Retinal pigment epithelial cell (primary cell): ENCODE data around the gene SLC9A4.

Source experiments
- DNase-seq: peaks from one replicate; pipeline ENCODE4 v3.0.0-alpha.2; 2010; ENCODE audit warnings: low read depth
- H3K4me3 ChIP-seq: 2 replicates; pipeline ENCODE4 v1.5.1; 2011; ENCODE audit warnings: mild to moderate bottlenecking, low read length, control low read depth, moderate library complexity
- CTCF ChIP-seq: conservative IDR thresholded peaks from 2 replicates; pipeline ENCODE4 v1.5.1; 2011; ENCODE audit warnings: low read depth, low read length, control low read depth, inconsistent platforms

The SLC9A4 gene

GRCh38 chr2:102498414-102498813 lies 25.4 kb downstream of the SLC9A4 start:
- DNase-seq = no peak
- TF ChIP-seq CTCF = no peak

GRCh38 chr2:102499558-102499957 lies 26.5 kb downstream of the SLC9A4 start:
- DNase-seq = no peak
- no peak for TF ChIP-seq CTCF

More at GRCh38 chr2:102498414-102498813, 25.4 kb downstream of the SLC9A4 start:
- H3K4me3 ChIP-seq = no peak overlapping the region

GRCh38 chr2:102502576-102502975 lies 29.6 kb downstream of the SLC9A4 start:
- DNase-seq = no peak
- H3K4me3 ChIP-seq = no peak overlapping the region
- no peak for TF ChIP-seq CTCF

More at GRCh38 chr2:102499558-102499957, 26.5 kb downstream of the SLC9A4 start:
- no peak overlapping the region for H3K4me3 ChIP-seq

GRCh38 chr2:102504833-102505232 lies 31.8 kb downstream of the SLC9A4 start:
- no peak for TF ChIP-seq CTCF
- no peak for DNase-seq
- no peak overlapping the region for H3K4me3 ChIP-seq

- DNase-seq = no peak
- no peak for TF ChIP-seq CTCF
- no peak overlapping the region for H3K4me3 ChIP-seq
Observed at GRCh38 chr2:102505290-102505689, 32.3 kb downstream of the SLC9A4 start.

- H3K4me3 ChIP-seq = no peak overlapping the region
- no peak for TF ChIP-seq CTCF
- no peak for DNase-seq
Observed at GRCh38 chr2:102506743-102507142, 33.7 kb downstream of the SLC9A4 start.

GRCh38 chr2:102508863-102509262 lies 35.8 kb downstream of the SLC9A4 start:
- TF ChIP-seq CTCF = no peak
- no peak for DNase-seq
- no peak overlapping the region for H3K4me3 ChIP-seq
